CD4-positive, alpha-beta T cell treated with Interleukin-17A for 4 hours (primary cell): ENCODE data around the gene CYP2W1.

Experiments used
- DNase-seq: peaks from one replicate; pipeline ENCODE4 v3.0.0-alpha.2; 2020; ENCODE audit warnings: mixed read lengths

CYP2W1 gene

DNA sequence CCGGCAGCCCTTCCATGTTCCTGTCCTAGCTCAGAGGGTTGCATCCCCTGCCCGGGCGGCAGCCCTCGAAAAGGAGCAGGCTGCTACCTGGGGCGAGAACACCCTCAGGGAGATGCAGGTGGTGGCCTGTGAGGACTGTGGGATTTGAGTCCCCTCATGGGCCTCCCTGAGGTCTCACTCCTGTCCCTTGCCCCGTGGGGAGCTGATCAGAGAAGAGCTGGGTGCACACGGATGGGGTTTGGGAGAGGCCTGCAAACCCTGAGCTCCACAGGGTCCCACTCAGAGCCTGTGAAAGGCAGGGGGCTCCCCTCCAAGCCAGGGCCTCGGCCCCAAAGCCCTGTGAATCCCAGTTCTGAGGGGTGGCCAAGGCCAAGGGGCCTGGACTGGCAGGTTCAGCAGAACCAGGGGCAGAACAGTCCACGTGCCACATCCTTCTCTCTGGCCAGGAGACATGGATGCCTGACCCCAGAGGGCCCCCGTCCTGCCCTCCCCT, 424 bp upstream of the CYP2W1 start:
- DNase-seq = no peak

DNA sequence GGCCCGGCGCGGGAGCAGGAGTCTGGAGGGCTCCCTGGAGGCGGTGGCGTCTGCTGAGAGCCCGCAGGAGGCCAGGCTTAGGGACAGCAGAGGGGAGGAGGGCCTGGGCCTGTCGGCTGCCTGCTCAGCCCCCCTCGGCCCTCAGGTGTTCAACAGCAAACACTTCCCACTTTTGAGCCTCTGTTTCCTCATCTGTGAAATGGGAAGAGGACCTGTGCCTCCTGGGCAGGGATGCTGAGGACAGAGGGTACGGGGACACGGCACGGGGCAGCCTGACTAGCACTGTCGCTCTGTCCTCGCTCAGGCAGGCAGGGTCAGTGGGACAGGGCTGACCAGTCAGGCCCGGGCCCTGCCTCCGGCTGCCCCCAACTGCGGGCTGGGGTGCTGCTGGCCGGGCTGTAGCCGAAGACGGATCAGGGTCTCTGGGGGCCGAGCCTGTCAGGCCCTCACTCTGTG, 663 bp downstream of the CYP2W1 start:
- no peak for DNase-seq

DNA sequence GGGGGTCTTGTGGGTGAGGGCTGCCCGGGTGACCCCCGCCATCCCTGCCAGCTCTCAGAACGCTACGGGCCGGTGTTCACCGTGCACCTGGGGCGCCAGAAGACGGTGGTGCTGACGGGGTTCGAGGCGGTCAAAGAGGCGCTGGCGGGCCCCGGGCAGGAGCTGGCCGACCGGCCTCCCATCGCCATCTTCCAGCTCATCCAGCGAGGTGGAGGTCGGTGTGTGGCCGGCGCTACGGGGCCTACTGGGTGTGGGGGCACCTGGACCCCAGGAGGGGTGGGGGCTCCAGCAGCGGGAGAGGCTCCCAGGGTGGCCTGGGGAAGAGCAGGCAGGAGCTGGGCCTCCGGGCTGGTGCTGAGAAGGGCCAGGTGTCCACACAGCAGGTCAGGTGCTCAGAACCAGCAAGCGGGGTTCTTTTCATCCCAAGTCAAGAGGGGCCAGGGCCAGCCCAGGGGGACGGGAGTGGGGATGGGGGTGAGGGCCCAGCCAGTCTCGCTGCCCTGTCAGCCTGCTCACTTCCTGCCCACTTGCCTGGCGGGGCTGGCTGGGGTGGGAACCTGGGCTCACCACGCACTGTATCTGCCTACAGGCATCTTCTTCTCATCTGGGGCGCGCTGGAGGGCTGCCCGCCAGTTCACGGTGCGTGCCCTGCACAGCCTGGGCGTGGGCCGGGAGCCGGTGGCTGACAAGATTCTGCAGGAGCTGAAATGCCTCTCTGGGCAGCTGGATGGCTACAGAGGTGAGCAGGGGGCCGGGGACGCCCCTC, 1.6 kb downstream of the CYP2W1 start:
- DNase-seq = no peak

DNA sequence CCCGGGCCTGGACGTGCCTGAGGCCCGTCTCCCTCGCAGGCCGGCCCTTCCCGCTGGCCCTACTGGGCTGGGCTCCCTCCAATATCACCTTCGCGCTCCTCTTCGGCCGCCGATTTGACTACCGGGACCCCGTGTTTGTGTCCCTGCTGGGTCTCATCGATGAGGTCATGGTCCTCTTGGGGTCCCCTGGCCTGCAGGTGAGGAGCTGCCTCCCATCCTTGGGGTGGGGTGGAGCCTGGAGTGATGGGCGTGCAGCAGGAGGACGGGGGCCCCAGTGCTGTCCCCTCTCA, 2.1 kb downstream of the CYP2W1 start:
- DNase-seq = no peak

DNA sequence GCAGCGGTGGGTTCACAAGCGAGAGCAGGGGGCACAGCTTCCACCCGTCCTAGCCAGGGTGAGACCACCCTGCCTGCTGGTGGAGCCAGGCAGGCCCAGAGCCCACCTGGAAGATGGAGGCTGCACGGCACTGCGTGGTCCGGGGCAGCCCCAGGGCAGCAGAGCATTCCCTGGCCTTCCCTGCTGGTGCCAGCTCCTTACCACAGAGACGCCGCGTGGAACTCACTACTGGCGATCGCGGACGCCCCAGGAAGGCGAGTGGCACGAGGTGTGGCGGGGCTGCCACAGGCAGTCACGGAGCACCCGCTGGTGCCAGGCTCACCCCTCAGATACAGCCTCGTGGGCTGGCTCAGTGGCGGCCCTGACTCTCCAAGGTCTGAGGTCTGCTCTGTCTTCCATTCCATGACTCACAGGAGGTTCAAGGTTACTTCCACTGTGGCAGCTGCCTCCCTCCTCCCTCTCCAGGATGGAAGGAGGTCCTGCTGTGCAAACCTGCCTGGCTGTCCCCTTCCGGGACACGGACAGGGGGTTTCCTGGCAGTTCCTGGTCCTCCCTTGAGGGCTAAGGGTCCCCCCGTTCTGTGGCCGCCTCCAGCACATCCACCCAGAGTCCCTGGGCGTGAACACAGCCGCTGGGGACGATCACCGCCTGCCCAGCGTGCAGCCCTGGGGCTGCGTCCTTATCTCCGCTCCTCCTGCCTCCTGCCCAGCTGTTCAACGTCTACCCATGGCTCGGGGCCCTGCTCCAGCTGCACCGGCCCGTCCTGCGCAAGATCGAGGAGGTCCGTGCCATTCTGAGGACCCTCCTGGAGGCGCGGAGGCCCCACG, 3.1 kb downstream of the CYP2W1 start:
- no peak for DNase-seq

DNA sequence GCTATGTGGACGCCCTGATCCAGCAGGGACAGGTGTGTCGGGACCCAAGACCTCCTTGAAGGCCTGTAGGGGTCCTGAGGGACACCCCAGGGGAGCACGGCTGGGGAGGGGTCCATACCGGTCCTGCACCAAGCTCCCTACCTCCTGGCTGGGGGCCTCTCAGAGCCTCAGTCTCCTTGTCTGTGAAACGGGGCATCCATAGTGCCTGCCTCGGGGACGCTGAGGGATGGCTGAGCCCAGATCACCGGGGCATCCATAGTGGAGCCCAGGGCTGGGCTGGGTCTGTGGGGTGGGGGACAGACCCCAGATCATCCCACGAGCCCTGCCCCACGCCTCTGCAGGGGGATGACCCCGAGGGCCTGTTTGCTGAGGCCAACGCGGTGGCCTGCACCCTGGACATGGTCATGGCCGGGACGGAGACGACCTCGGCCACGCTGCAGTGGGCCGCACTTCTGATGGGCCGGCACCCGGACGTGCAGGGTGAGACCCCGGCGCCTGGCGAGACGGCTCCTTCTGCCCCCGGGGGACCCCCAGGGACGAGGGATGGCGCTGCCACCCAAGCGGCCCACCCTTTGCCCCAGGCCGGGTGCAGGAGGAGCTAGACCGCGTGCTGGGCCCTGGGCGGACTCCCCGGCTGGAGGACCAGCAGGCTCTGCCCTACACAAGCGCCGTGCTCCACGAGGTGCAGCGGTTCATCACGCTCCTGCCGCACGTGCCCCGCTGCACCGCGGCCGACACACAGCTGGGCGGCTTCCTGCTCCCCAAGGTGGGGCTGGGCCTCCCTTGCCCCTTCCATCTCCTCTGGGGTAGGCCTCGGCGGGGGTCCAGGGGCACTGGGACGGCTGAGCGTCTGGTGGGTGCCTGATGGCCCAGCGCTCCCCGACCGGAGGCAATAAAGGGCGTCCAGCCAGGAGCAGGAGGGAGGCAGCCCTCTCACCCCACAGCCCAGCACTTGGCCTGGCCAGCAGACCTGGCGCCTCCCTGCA, 4.1 kb downstream of the CYP2W1 start:
- no peak for DNase-seq

DNA sequence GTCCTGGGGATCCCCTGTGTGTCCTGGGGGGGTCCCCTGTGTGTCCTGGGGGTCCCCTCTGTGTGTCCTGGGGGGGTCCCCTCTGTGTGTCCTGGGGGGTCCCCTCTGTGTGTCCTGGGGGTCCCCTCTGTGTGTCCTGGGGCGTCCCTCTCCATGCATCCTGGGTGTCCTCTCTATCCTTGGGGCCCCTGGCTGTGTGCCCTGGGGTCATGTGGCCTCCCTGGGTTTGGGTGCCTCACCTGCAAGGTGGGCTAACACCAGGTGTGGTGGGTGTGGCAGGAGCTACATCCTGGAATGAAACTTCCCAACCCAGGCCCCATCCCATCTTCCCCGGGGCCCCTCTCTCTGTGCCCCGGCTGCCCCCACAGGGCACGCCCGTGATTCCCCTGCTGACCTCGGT, 4.9 kb downstream of the CYP2W1 start:
- no peak for DNase-seq

DNA sequence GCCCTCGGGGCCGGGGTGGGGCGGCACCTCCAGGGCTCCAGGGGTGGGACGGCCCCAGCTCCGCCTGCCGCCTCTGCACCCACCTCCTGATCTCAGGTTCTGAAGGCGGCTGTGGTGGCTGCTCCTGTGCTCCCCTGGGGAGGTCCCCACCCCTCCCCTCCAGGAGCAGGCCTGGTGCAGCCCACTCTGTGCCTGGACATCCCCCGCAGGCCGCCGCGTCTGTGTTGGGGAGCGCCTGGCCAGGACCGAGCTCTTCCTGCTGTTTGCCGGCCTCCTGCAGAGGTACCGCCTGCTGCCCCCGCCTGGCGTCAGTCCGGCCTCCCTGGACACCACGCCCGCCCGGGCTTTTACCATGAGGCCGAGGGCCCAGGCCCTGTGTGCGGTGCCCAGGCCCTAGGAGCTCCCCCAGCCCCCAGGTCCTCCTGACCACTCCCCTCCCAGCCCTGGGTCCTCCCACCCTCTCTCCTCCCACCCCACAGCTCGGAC, 5.5 kb downstream of the CYP2W1 start:
- DNase-seq = no peak

DNA sequence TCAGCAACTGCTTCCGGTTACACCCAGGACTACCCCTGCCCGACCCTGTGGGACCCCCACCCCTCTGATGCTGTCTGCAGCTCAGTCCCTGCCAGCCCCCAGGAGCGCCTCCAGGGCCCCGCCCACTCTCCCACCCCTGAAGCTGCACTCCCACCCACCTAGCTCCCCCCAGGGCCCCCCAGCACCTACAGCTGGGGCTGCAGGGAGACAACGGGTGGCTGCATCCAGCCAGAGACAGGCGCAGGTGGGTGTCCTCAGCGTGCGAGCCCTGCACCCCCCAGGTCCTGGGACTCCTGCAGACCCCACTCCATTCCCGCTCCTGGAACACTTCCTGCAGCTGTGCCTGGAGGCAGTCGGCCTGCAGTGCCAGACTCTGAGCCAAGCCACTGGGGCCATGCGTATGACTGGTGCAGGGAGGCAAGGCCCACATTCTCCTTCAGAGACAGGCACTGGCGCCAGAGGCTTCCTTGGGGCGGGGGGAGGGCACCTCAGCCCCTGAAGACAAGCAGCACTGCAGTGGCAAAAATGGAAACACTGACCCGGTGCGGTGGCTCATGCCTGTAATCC, 6.1 kb downstream of the CYP2W1 start:
- no peak for DNase-seq

DNA sequence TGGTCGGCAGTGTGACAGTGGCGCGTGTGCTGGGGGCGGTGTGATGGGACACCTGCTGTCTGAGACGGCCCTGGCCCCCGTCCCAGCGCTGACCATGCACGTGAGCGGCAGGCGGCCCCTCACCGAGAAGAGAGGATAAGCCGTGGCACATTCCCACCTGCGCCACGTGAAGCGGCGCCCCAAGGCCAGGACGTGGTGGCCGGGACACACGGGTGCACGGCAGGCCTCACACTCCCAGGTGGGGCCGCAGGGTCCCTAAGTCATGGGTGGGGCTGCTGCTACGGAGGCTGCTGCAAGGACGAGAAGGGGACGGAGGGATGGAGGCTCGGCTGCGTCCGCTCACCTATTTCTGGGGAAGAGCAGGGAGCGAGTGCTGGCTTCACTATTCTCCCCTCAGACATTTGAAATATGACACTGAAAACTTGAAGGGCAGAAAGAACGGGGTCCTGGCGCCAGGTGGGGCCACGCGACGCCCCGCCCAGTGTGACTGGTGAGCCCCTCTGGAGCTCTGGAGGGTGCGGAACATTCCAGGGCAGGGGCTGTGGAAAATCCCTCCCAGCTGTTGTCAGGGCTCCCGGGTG, 7.5 kb downstream of the CYP2W1 start:
- DNase-seq = no peak

DNA sequence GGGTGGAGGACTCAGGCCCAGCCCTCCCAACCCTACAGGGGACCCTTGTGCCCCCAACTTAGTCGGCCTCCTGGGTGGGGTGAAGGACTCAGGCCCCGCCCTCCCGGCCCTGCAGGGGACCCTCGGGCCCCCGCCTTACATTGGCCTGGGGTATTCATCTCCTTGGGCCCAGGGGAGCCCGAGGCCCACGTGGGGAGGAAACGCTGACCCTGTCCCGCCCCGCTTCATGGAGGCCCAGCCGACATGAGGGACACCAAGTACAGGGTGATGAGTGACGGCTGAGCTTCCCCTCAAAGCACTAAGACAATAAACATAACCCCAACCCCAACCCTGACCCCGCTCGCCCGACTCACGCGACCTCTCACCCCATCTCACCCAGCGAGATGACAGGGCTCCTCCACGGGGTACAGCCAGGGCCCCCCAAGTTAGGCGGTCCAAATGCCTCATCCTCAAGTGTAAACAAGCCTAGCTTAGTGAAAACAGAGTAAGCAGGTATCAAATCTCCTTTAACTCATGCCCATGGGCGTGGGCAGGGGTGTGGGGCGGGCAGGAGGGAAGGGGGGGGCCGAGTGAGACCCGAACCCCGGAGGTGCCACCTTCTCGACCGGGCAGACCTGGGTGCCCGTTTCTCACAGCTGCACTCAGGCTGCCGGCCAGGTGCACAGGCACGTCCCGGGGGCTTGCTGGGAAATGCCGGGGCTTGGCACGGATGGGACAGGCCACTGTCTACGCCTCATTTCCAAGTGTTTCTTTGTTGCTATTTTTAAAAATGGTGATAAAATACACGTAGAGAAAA, 8.2 kb downstream of the CYP2W1 start:
- no peak for DNase-seq

DNA sequence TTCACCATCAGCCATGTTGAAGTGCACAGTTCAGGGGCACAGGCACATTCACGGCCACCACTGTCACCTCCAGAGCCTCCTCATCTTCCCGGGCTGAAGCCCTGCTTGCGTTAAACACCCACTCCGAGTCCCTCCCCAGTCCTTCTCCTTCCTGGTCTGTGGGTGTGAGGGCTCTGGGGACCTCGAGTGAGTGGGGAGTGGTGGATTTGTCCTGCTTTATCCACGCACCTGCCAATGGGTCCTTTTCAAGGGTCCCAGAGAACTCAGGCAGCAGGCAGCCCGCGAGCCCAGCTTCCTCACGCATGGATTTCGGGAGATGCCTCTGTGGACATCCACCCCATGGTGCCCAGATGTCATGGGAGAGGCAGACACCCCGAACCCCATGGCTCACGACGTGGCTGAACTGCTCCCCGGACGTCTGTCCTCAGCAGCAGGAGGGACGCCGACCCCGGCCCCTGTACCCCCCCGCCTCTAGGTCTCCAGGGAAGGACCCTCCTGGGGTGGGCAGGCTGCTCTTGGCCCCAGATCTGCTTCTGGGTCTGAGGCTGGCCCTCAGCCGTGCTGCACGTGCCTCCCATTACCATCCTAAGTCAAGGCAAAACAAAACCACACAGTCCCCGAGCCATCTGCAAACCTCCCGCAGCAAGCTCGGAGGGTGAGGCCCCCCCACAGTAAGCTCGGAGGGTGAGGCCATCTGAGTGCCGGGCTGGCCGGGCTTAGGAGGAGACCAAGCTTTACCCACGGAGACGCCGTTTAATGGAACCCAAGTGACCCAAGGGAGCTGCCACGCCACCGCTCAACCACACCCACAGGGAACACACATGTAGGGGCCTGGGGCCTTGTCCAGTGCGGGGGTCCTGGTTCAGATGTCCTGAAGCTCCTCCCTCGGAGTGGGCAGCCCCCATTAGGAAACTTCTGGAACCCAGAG, 9.0 kb downstream of the CYP2W1 start:
- no peak for DNase-seq

DNA sequence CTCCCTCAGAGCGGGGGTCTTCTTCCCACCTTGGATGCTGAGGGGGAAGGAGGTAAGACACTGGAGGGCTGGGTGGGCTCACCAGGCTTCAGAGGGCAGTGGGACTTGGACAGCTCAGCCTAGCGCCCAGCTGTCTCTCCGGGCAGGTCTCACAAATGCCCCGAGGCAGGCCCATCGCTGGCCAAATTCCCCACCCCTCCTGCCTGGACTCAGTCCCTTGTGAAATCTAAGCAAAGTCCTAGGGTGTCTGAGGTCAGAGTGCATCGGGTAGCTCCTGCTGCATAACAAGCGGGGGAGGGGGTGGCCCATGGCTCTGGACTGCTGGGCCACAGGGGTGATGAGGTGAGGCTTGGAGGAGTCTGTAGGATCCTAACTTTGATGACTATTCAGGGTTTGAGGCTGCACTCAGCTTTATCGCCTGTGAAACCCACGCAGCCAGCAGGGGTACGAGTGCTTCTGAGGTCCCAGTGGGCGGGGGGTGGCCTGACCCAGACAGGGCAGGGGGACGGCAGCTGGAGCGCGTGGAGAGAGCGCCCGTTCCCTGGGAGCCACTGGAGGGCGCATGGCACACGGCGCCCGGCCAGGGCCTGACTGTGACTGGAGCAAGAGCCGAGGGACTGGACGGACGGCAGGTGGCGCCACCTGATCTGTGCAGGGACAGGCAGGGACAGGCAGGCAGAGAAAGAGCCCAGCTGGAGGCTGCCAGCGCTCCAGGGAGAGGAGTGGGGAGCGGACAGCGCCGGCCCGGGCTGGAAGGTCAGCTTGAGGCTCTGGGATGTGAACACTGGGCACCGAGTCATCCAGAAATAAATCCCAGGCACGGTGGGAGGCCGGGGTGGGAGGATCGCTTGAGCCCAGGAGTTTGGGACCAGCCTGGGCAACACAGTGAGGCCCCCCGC, 10.0 kb downstream of the CYP2W1 start:
- peak; percentile 98 for DNase-seq

DNA sequence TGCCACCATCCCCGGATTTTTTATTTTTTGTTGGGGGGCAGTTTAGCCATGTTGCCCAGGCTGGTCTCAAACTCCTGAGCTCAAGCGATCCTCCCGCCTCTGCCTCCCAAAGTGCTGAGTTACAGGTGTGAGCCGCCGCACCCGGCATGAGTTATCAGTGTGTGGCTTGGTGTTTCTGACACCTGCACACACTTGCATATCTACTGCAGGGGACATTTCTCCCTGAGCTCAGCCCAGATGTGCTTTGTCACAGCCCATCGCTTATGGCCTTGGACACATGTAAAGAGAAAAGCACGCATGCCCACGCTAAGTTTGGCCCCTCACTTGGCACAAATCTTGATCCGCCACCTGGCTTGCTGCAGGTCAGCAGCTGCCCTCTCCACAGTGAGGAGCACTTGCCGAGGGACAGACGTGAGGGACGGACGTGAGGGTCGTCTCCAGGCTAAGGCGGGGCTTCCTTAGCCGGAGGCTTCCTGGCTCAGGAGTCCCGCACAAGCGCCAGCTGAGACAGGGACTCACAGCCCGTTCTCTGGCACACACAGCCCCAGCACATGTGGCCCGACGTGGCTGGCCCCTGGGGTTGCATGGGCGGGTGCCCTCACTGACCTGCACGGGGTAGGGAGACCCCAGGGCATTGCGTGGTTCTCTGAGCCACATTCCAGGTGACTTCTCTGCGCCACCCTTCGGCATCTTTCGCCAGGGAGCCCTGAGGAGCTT, 11.8 kb downstream of the CYP2W1 start:
- DNase-seq = no peak

DNA sequence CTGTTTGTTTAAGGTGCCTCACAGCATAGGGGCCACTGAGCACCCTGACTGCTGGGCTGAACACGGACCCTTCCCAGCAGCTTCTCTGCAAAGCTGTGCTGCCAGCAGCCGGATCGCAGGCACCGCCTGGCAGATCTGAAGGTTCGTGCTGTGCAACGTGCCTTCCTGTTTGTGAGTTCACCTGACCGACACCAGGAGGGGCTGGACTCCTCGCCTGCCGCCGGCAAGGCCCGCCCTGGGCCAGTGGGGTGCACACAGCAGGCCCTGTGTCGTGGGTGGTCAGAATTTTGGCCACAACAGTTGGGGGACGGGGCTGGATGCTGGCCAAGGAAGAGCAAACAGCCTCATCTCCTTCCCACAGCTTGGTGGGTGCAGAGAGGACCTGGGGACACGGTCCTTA, 12.6 kb downstream of the CYP2W1 start:
- DNase-seq = no peak

DNA sequence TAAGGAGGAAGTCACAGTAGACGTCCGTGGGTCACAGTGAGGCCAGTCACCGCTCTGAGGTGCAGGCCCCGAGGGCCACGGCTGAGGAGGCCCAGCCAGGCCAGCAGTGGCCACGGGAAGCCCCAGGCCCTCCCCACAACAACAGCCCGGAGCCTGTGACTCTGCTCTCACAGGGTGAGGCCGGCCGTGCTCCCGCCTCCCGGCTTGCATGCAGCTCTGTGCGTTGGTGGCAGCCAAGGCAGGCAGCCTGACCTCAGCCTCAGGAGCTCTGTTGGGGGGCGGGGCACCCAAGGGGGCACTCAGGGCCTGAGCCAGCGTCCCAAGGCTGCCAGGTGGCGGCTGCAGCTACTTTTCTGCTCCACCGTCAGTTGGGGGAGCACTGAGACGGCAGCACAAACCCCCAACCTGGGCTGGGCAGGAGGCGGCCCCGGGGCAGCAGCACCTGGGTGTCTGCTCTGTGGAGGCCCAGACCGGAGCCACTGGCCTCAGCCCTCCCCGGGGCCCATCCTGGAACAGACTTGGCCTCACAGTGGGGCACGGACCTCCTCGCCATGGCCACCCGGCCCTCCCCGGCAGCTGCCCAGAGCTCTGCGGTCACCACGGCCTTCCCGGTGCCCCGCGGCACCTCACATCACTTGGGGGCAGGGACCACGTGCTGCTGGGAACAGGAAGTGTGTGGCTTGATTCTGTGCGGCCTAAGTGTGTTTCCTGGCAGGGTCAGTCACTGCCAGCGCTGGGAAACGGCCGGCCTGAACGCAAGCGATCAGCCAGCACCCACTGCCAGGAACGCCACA, 13.3 kb downstream of the CYP2W1 start:
- no peak for DNase-seq
